HCT116 (cell line): ENCODE data around the gene ALDOA.

Source experiments
- CEBPB ChIP-seq: IDR thresholded peaks from 2 replicates; pipeline ENCODE4 v1.6.1; 2012; ENCODE audit warnings: low read depth
- CTCF ChIP-seq, 3 experiments: fragments of 200-600 bp in 1 of 3; sonication (generic) in 1 of 3; IDR thresholded peaks in 2 of 3; conservative IDR thresholded peaks in 1 of 3; 2 replicates each; pipeline ENCODE4 v1.5.1; 2012 to 2017; ENCODE audit warnings: low read depth in 2 of 3, low read length in 2 of 3, antibody characterized with exemption in 1 of 3, borderline replicate concordance in 1 of 3, control low read depth in 1 of 3, mild to moderate bottlenecking in 1 of 3, mixed read lengths in 1 of 3, mixed run types in 1 of 3, moderate library complexity in 1 of 3; ENCODE audit not compliant: insufficient read depth in 1 of 3
- EGR1 ChIP-seq: IDR thresholded peaks from 2 replicates; pipeline ENCODE4 v1.6.1; 2012; ENCODE audit warnings: low read depth
- EZH2phosphoT487 ChIP-seq: fragments of 200-600 bp; IDR thresholded peaks from 2 replicates; pipeline ENCODE4 v1.6.1; 2018; ENCODE audit warnings: antibody characterized with exemption, borderline replicate concordance
- RAD21 ChIP-seq: IDR thresholded peaks from 2 replicates; pipeline ENCODE4 v1.6.1; 2012; ENCODE audit warnings: low read depth, mild to moderate bottlenecking
- SIN3A ChIP-seq: IDR thresholded peaks from 2 replicates; pipeline ENCODE4 v1.6.1; 2012; ENCODE audit warnings: low read depth
- SP1 ChIP-seq: IDR thresholded peaks from 2 replicates; pipeline ENCODE4 v1.6.1; 2012; ENCODE audit warnings: low read depth

- TF ChIP-seq CEBPB: no peak
- TF ChIP-seq RAD21: no peak
- no peak for TF ChIP-seq EGR1
- TF ChIP-seq CTCF (IDR thresholded peaks at IDR 0.05 in 2 of 3, conservative IDR thresholded peaks at IDR 0.05 in 1 of 3; ENCODE audit: borderline replicate concordance in 1 of 3, insufficient read depth in 1 of 3, low read depth in 2 of 3, low read length in 2 of 3): no peak
- no peak for TF ChIP-seq SP1
- no peak for TF ChIP-seq SIN3A
- no peak for TF ChIP-seq EZH2phosphoT487
Measured at GRCh38 chr16:30018731-30019158, 46.8 kb upstream of the ALDOA start.
